GM19452 (cell line): Measurements from ENCODE around the gene SIAH2.

Experiments used
- ATAC-seq: cut with Tn5 transposase; IDR thresholded peaks from one replicate; pipeline ENCODE4 v1.9.1; 2021; ENCODE audit not compliant: unreplicated experiment

Gene SIAH2

DNA sequence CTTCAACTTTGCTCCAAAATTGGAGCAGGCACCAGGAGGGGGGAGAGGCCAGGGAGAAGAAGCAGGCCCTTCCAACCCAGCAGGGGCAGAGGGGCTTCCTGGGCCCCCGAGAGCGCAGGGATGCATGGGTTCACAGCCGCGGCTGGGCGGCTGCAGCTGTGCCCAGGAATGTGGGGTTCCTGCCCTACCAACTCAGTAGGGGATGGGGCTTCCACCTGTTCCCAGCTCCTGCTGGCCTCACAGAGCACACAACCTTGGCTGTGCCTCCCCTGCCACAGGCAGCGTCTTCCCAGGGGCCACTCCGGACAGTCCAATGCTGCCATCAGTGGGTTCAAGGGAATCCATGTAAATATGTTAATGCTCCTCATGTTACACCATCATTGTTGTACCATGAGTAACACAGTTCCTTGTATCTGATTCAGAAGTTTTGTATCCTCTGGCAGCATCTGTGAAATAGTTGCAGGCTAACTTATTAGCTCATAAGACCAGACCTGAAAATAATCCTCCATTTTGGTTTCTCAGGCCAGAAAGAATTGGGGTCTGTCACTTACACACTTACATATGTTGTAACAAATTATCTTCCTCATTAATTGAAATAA is 12.1 kb upstream of the SIAH2 start:
- ATAC-seq, result no peak

DNA sequence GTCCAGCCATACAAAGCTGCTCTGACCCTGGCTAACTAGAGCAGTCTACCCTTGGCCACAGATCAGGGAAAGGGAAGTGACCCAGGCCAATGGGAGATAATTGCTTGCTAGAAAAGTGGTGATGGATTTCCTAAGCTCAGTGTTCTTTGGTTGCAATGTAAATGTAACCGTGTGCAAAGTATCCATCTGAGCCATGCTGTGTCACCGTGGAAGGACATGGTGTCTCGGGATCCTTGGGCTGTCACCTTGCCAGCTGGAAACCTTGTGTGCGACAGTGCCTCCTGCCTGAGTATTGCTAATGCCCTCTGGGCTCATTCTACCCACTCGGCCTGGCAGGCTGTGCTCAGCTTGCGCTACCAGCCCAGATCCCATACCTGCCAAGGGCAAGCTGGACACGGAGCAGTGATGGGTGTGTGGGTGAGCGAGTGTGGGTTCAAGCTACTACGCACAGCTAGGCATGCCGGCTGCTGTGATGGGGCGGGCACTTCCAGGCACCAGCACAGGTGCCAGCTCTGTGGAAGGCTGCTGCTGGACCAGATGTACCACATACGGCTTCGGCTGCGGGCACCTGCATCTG is 10.7 kb upstream of the SIAH2 start:
- ATAC-seq, result no peak

DNA sequence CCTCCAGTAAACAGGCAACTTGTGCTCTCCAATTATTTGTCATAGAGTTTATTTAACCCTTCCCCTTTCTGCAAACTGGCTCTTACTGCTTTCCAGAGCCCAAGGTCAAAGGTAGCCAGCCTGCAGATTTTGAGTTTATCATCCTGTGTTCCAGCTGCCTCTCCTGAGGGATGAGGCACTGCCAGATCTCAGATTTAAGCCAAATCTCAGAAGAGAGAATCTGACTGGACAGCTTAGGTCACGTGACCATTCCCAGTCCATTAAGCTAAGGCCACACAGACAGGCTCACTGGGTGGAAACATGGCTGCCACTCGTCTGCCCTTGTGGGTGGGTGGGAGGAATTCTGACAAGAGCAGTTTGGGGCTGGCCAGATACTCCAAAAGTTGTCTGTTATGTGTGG is 8.6 kb upstream of the SIAH2 start:
- ATAC-seq, result no peak

DNA sequence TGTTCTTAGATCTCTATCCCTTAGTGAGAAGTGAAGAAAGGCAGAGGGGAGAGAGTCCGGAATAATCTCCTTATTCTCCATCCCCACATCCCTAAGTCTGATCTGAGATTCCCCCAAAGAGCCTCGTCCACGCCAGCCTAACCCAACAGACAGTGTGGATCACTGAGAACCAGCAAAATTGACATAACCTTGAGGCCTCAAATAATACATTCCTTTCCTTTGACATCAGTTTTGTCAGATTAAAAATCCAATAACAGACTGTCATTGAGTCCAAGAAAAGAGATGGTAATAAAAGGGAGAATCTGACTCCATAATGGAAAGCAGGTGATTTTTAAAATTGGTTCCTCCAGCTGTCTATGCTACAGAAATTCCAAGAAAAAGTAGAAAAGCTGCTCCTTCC is 7.7 kb upstream of the SIAH2 start:
- ATAC-seq, result no peak

DNA sequence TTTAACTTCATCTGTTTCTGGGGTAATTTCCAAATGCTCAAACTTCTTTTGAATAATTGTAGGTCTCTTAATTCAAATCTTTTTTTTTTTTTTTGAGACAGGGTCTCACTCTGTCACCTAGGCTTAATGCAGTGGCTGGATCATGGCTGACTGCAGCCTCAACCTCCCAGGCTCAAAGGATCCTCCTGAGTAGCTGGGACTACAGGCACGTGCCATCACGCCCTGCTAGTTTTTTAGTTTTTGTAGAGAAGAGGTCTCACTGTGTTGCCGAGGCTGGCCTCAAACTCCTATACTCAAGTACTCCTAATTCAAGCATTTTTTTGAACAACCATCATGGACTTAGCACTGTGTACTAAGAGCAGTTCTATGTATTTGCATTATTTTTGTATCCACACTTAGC is 3.8 kb upstream of the SIAH2 start:
- ATAC-seq, result no peak

DNA sequence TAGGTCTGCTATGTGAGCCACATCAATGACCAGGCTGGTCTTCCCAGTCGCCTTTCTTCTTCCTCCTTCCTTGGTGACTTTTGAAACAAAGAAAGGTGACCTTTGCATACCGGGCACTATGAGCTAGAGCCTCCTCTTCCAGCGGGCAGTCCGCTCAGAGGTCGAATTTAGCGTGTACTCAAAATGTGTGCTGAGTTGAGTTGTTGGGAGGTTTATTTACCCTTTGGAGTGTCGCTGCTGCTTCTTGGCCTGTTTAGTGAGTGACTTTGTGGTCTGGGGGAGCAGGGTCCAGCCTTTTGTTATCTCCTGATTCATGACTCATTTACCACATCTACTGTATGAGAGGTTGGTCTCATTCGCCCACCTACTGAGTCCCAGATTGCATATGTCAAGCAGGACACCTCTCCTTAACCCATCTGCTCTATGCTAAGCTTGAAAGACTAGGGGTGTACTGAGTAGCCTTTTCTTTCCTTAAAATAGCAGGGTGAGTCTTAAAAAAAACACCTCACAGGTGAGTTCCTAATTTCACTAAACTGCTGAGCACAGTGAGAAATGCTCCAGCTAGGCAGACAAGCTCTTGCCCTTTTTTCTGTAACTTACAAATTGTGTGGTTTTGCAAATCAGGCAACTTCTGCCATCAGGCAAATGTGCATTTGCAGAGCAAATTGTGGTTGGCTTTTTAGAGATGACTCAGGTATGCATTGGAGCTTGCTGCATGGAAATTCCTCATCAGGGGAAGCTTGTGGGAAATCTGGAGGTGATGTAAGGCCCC is 3.2 kb upstream of the SIAH2 start:
- ATAC-seq, result no peak

DNA sequence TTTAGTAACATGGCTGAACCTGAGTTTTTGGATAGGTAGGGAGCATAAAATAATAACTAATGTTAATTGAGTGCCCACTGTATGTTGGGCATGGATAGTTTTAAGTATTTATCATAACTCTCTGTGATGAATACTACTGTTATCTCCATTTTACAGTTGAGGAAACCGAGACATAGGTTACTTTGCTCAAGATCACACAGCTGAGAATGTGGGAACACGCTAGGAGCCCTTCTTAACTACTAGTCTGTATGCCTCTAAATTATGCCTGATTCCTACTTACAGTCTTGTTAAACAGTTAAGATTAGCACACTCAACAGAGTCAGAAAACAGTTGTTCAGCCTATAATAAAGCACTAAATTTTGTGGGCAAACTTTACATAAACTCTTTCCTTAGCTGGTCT is 2.0 kb upstream of the SIAH2 start:
- ATAC-seq, result no peak

DNA sequence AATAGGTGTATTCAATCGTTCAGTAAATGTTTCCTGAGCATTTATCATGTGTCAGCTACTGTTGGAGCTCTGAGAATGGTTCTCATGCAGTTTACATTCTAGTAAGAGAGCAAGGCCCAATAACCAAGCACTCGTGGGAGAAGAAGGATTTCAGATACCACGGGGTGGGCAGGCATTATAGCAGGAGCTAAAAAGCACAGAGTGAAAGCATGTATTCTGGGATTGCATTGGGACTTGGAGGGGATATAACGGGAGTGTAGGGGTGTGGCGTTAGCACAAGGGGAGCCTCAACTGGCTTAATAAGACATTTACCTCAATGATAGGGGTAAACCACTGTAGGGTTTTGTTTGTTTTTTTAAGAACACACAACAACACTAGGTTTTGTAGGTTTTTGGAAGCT is 1.6 kb upstream of the SIAH2 start:
- no peak for ATAC-seq

DNA sequence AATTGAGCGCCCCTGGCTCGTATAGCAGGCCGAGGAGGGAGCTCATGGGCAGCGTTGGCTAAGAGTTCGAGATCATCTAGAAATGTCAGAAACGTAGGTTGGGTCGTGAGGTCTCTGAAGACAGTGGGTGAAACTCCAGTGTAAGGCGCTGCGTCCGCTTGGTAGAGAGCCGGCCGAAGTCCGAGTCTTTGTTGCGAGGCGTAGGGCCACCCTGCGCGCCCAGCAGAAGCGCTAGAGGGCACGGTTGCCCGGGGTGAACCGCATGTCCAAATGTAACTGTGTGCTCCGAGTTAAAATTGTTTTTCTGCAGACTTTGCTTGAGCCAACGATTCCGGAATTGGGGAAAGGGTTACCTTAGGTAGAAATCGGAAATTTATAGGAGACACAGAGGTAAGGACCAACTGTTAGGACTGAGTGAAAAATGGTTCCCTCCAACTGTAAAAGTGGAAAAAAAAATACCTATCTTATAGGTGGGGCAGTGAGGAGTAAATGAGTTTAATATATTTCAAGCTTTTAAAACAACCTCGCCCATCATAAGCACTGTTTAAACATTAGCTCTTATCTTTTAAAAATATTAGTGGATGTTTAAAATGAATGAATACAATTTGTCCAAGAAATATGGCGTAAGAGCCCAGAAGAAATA is 993 bp upstream of the SIAH2 start:
- peak; percentile 13 for ATAC-seq

DNA sequence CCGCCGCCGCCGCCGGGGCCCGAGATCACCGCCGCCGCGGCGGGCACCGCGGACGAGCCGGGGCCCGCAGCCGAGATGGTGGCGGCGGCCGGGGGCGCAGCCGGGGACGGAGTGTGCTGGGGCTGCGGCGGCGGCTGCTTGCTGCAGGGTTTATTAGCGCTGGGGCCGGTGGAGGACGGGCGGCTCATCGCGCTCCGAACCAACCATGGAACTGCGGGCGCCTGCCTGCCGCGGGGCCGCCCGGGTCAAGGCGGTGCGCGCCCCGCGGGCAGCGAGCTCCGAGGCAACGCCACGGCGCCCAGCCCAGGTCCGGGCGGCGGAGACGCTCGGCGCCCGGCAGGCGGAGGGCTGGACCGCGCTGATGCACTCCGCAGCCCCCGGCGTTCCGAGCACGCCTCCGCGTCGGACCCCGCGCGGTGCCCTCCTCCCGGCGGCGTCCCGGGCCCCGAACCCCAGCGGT is 277 bp downstream of the SIAH2 start:
- peak; percentile 10 for ATAC-seq

DNA sequence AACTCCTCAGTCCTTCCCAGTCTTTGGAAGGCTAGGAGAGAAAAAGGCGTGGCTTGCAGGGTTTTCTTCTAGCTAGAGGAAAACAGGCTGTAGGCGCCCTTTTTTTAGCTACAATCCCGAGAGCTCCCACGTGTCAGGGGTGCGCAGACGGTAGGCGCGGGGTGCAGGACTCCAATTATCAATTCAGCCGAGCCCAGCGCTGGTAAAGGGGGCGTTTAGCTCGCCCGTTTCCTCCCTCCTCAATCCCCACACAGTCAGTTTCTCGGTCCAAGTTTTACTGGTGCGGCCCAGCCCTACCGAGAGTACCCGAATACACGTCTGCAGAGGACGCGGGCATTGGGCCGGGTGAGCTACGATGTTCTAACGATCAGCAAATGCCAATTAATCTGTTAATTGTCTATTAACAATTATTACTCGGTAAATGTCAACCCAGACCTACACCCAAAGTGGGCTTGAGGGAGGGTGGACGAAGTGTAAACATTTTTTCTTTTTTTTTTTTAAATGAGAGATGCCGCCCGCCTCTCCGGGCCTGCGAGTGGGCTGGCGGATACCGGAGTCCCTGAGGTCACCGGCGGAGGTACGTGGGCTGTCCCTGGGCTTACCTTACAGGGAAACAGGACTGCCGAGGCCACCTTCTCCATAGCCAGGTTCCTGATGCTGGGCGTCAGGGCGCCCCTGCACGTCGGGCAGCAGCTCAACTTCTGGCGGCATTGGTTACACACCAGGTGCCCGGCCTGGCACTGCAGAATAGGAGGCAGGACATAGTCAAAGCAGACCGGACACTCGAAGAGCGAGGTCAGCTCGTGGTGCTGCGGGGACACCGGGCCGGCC is 923 bp downstream of the SIAH2 start:
- ATAC-seq, result peak; percentile 0

DNA sequence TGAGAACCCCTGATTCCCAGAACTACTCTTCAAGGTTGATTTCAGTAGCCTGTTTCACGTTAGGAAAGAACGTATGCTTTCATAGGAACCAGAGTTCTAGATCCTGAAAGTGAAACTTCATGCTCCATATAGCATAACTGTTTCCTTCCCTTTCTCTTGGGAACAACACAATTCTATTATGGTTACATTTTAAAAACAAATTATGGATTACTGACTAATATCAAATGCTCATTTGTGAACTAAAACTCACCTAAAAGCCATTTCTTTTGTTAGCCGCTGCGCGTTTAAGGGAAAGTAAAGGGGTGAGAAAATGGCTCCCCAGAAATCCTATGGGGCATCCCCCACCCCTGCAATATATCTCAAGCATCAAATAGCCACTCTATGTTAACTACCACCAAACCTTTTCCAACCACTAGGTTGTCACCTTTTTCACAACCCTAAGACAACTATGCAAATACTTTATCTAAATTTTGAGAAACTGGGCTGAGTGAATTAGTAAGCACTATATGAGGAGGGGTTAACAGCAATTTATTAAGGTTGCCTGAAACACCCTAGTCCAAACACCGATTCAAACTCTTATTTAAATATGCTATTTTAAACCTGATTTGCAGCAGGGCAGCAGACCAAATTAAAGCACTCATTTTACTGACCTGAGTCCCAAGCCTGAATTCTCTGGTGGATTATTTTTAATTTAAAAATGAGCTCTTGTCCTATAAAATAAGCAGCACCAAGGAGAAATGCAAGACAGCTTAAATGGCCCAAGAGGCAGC is 2.4 kb downstream of the SIAH2 start:
- peak; percentile 28 for ATAC-seq

DNA sequence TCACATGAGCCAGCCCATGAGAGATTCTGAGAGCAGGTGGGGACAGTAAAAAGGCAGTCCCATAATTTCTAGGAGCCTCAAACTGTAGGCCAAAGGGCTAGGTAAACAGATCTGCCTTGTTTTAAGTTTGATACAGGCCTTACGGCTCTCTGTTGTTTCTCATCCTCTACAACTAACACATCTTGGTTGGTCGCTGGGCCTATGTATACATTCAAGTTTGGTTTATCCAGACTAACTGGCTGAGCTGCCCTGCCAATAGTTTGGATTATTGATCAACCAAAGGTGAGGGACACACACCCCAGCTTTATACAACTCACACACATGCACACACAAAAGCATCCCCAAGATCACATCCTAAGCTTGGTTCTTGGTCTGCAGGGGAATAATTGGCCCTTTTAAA is 3.0 kb downstream of the SIAH2 start:
- ATAC-seq, result no peak

DNA sequence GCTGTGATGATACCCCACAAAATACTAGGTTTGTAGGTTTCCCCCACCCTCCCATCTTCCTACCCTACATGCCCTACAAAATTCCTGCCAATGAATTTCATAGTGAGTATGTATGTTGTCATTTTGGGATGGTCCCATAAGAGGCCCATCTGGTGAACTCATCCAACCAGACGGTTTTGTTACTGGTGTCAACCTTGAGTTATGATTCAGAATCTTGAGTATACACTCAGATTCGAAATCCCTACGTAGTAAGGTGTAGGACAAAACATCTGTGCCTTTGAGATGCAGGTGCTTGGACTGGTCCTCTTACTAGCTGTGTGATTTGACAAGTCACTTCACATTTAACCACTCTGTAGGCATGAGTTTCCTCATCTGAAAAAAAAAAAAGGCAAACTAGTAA is 3.6 kb downstream of the SIAH2 start:
- no peak for ATAC-seq

DNA sequence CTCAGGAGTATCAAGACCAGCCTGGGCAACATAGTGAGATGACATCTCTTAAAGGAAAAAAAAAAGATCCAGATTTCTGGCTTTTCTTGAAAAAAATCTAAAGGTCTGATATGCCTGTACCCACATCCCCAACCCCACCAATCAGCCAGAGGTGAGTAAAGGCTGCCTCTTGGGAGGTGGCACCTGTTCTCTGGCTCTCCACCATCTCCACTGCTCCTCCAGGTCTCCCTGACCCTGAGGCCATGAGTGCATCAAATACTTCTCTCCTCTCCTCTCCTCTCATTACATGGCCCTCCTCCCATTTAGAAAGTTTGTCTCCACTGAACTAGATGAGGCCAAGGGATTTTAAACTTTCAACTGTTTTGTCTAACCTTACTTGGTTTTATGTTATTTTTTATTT is 5.2 kb downstream of the SIAH2 start:
- no peak for ATAC-seq

DNA sequence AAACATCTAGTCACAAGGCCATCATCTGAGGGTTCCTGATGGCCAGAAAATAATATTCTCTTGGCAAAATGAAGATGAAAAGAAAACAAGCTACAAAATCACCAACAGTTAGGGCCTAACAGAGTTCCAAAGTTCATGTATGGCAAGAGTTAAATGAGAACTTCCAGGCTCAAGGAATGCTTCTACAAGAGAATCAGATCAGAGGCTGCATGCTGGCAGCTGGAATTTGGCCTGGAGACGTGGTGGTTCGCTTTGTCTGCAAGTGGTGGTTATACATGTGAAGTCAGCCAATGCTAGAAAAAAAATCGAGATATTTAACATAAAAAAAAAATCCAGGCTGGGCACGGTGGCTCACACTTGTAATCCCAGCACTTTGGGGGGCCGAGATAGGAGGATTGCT is 5.6 kb downstream of the SIAH2 start:
- ATAC-seq, result no peak

DNA sequence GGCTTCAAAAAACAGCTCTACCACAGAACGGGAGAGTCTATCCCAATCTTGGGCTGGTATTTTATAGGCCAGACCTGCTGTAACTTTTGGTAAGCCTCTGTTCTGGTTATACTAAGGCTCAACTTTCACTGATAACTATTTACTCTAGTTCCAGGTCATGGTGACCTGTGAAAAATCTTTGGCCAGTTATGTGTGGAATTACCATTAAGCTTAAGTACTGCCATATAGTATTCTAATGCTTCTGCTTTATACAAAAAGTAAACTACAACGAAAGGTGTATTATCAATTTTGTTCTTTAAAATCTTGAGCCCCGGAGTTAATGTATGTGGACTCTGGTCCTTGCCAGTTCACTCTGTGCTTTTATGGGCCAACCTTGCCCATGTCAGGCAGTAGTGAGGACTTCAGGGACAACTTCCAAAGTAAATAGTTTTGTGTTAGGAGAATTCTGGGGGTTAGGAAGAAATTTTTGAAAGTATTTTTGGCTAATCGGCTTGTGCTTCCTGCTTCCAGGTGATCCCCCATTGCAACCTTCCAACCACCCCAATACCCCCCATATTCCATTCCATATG is 6.4 kb downstream of the SIAH2 start:
- ATAC-seq, result no peak

DNA sequence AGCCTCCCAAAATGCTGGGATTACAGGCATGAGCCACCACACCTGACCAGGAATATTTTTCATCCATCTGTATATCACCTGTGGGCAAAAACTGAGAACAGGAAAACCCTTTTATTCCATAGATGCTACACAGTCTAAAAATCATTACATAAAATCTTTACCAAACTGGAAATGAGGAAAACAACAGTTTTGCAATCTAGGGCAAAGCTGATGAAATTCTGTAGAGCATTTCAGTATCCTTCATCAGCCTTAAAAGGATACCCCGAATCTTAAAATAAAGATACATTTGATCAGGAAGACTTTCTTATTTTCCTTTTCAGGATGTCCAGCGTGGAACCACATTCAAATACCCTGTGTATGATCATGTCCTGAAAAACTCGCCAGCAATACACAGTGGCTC is 7.1 kb downstream of the SIAH2 start:
- no peak for ATAC-seq

DNA sequence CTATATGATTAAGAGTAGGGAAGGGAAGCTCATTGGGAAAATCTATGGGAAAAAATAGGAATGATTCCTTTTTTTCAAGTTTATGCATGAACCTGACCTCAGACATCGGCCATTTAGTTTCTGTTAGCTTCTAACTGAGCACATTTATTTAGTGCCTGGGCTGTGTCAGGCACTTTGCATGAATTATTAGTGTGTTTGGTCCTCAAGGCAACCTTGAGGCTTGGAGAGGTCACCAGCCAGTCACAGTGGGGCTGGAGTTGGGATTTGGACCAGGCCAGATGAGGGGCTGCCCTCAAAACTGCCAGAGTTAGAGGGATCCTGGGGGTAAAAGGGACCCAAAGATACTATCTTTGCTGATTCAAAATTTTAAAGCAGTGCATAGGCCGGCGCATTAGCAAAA is 8.1 kb downstream of the SIAH2 start:
- no peak for ATAC-seq

DNA sequence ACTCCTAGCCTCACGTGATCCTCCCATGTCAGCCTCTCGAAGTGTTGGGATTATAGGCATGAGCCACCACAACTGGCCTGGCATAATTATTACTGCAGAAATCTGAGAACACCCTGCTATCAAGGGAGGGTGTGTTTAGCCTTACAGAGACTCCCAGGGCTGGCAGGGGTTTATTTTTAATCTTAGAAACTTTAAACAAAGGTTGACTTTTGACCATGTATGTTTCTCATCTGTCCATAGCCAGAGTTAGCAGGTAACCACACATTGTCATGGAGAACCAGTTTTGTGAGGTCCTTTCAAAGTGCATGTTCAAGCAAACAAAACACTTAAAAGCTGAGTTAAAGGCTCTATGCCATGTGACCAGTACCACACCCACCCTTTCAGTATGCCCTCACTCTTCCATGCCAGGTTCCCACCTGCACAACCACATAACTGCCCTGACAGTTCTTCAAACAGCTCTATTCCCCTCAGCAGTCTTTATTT is 11.1 kb downstream of the SIAH2 start:
- no peak for ATAC-seq
